C4-2B (cell line): ENCODE measurements around the gene IMPDH2.

ENCODE experiments used
- ZFX ChIP-seq: fragments of 450-650 bp; IDR thresholded peaks from 2 replicates; pipeline ENCODE4 v1.6.1; 2017
- TF ChIP-seq, protein P1 (sequence below): fragments of 450-650 bp; conservative IDR thresholded peaks from 2 replicates; pipeline ENCODE4 v1.5.1; 2017; ENCODE audit warnings: mild to moderate bottlenecking

DNA sequence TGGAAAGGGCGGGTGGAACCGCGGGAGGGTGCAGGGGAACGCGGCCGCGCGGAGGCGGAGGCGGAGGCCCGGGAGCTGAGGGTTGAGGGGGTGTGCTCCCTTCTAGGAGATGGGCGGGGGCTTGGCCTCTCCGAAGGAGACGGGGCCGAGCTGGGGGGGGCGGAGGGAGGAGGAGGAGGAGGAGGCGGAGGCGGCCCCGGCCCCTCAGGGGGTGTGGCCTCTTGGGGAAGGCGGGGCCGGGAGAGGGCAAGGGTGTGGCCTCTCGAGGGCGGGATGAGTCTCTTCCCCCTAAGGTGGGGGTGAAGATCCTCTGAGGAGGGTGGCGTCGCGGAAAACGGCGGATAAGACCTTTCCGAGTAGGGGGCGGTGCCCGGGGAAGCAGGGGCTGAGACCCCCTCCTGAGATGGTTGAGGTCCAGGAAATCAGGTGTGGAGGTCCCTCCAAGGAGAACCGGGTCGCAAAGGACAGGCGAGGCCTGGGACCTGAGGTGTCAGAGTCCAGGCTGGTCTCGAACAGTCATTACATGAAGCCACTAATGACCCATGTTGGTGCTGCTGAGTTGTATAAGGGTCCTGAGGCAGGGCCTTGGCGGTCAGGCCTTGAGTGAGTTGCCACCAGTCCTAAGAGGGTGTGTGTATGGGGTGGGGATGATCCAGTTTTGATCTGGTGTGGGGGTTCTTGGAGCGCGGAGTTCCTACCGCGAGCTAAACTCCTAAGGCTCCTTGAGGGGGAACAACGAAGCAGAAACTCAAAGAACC, 21.2 kb downstream of the IMPDH2 start:
- TF ChIP-seq, protein P1, sequence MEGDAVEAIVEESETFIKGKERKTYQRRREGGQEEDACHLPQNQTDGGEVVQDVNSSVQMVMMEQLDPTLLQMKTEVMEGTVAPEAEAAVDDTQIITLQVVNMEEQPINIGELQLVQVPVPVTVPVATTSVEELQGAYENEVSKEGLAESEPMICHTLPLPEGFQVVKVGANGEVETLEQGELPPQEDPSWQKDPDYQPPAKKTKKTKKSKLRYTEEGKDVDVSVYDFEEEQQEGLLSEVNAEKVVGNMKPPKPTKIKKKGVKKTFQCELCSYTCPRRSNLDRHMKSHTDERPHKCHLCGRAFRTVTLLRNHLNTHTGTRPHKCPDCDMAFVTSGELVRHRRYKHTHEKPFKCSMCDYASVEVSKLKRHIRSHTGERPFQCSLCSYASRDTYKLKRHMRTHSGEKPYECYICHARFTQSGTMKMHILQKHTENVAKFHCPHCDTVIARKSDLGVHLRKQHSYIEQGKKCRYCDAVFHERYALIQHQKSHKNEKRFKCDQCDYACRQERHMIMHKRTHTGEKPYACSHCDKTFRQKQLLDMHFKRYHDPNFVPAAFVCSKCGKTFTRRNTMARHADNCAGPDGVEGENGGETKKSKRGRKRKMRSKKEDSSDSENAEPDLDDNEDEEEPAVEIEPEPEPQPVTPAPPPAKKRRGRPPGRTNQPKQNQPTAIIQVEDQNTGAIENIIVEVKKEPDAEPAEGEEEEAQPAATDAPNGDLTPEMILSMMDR: no peak
- TF ChIP-seq ZFX: no peak
